ENCODE measurements around the gene SH2D4B.

- TF ChIP-seq CTCF (IDR thresholded peaks at IDR 0.05; ENCODE audit: poor library complexity, severe bottlenecking) (no peak), EP300 (conservative IDR thresholded peaks at IDR 0.05; ENCODE audit: poor library complexity, severe bottlenecking) (no peak), TAF1 (IDR thresholded peaks at IDR 0.05; ENCODE audit: low read depth) (no peak), SMC3 (conservative IDR thresholded peaks at IDR 0.05; ENCODE audit: poor library complexity) (no peak), EZH2 (IDR thresholded peaks at IDR 0.05; ENCODE audit: borderline replicate concordance, insufficient read depth, low read length, poor library complexity, severe bottlenecking) (no peak), REST (IDR thresholded peaks at IDR 0.05; ENCODE audit: borderline replicate concordance) (no peak), POLR2AphosphoS5 (IDR thresholded peaks at IDR 0.05) (no peak)
Observed at GRCh38 chr10:80506189-80506575, 31.5 kb upstream of the SH2D4B start.
